ENCODE measurements around the gene PLCB2.

DNA sequence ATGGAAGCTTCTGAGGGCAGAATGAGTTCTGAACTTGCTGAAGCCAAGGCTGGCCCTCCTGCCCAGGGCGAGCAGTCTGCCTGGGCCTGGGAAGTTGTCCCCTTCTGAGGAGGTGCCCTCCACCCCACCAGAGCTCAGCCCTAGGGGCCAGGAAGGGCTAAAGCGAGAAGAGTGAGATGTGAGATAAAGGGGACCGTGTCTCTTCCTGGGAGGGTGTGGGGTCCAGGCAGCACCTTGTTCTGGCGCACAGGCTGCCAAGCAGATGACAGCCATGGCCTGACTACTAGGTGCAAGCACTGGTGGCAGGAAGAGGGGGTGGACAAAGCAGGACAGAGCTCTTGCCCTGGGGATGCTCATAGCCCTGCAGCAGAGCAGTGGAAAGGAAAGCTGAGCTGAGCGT, 65.1 kb downstream of the PLCB2 start:
- TF ChIP-seq, protein P1, sequence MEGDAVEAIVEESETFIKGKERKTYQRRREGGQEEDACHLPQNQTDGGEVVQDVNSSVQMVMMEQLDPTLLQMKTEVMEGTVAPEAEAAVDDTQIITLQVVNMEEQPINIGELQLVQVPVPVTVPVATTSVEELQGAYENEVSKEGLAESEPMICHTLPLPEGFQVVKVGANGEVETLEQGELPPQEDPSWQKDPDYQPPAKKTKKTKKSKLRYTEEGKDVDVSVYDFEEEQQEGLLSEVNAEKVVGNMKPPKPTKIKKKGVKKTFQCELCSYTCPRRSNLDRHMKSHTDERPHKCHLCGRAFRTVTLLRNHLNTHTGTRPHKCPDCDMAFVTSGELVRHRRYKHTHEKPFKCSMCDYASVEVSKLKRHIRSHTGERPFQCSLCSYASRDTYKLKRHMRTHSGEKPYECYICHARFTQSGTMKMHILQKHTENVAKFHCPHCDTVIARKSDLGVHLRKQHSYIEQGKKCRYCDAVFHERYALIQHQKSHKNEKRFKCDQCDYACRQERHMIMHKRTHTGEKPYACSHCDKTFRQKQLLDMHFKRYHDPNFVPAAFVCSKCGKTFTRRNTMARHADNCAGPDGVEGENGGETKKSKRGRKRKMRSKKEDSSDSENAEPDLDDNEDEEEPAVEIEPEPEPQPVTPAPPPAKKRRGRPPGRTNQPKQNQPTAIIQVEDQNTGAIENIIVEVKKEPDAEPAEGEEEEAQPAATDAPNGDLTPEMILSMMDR (IDR thresholded peaks at IDR 0.05), result no peak
- no peak for TF ChIP-seq SIN3A (IDR thresholded peaks at IDR 0.05; ENCODE audit: borderline replicate concordance, insufficient read depth, low read depth, low read length)

All from Panc1 (cell line).